ENCODE data around the gene FCN3. TPM values are rescaled to one million over a fixed set of nuclear protein-coding genes. Genes with fewer than 3 reads are reported as not detected.

FCN3 gene
- total and polyA plus RNA-seq, 9 of the 15 experiments (the other 6 are each of a cell fraction or from before 2014, with no cell fraction given) = 0.49 TPM; not detected in 8

GRCh38 chr1:27418326-27419185 lies 43.9 kb upstream of the FCN3 start:
- H3K4me1 ChIP-seq (replicated peaks in 1 of 2; ENCODE audit: control insufficient read depth in 2 of 2, insufficient read depth in 2 of 2, low read length in 2 of 2) = no peaks in the 10 kb centered on the region; a peak in 1 of 5 replicates
- no peaks in the 10 kb centered on the region for H3K27me3 ChIP-seq (ENCODE audit: control insufficient read depth in 2 of 2, insufficient read depth in 2 of 2, low read length in 2 of 2)
- ChIA-PET POLR2A (interaction anchor here (0.6 to 1.2 kb wide), 5 partner anchors 8 to 154 kb away, joined by 3 to 4 read pairs (median 3); no protein-coding TSS in a partner anchor), CTCF (ENCODE audit: low intra/inter-chr PET ratio) (interaction anchor here (0.7 kb wide), 1 partner anchor 137 kb away, joined by 7 read pairs; no protein-coding TSS in a partner anchor)
- 64% methylated on average over 14 of the region's 14 CpGs for WGBS (ENCODE audit: insufficient coverage, low coverage, missing lambda C conversion rate)
- no peaks in the 10 kb centered on the region for H3K9me1 ChIP-seq (ENCODE audit: control insufficient read depth, insufficient read depth, low read length)
- in situ Hi-C loops (cut with MboI) (no loop called here), intact Hi-C loops (cut with micrococcal nuclease) (loop anchor here (5.0 kb wide), 2 partner anchors 74 to 189 kb away; partner anchors contain the start of gene WASF2)
- H3K9ac ChIP-seq (ENCODE audit: insufficient read depth in 1 of 2, low read depth in 2 of 2, low read length in 2 of 2) = no peak overlapping the region
- H4K20me1 ChIP-seq (replicated peaks; ENCODE audit: control insufficient read depth, insufficient read depth, low read length) = no peaks in the 10 kb centered on the region
- peak in 1 of 4 experiments; percentile 50 for DNase-seq (ENCODE audit: extremely low read depth in 1 of 4, low spot score in 3 of 4)
- H3K4me2 ChIP-seq (ENCODE audit: insufficient read depth, low read length) = no peak overlapping the region
- peak overlapping the region; percentile 25; the same call in 2 of the 3 replicates for H3K27ac ChIP-seq (ENCODE audit: extremely low read depth, low read depth, low read length)
- peaks cover 76% of the 10 kb centered on the region for H3K36me3 ChIP-seq (ENCODE audit: control insufficient read depth, insufficient read depth, low read length)
- H3K9me3 ChIP-seq (replicated peaks; ENCODE audit: control insufficient read depth, insufficient read depth, low read depth, low read length) = no peaks in the 10 kb centered on the region
- peak; percentile 42; the same call in 1 of the 3 replicates for ATAC-seq
- H3K4me3 ChIP-seq = no peak overlapping the region
- no peak for FAIRE-seq
- no peak overlapping the region for H2AFZ ChIP-seq (ENCODE audit: low read depth, low read length)
- peaks cover 28% of the 10 kb centered on the region for H3K79me2 ChIP-seq (ENCODE audit: control insufficient read depth, insufficient read depth, low read length)
- BruUV-seq (replicated peaks) = no TSS peak
- TF ChIP-seq YY1 (IDR thresholded peaks at IDR 0.05; ENCODE audit: borderline replicate concordance in 1 of 3, control insufficient read depth in 1 of 3, extremely low read depth in 1 of 3, insufficient read depth in 3 of 3, insufficient read length in 1 of 3, insufficient replicate concordance in 2 of 3, low read depth in 1 of 3, low read length in 2 of 3) (peak in 2 of 3 experiments; percentile 81 to 87), C11orf30 (IDR thresholded peaks at IDR 0.05; ENCODE audit: low read depth) (0 out of 2 replicates have a peak, but pooled peaks have one; percentile 24), JUND (IDR thresholded peaks at IDR 0.05; ENCODE audit: borderline replicate concordance, low read depth, low read length) (0 out of 2 replicates have a peak, but pooled peaks have one; percentile 4), JUND (tag; IDR thresholded peaks at IDR 0.05; ENCODE audit: borderline replicate concordance, low read depth, low read length) (no peak; the same call in 2 of the 3 replicates), ZBTB11 (CRISPR knock-in tag; IDR thresholded peaks at IDR 0.05) (no peak), TFAP4 (CRISPR knock-in tag; IDR thresholded peaks at IDR 0.05; ENCODE audit: borderline replicate concordance) (0 out of 2 replicates have a peak, but pooled peaks have one; percentile 27), MAFK (IDR thresholded peaks at IDR 0.05; ENCODE audit: low read length) (peak; percentile 56), KAT8 (IDR thresholded peaks at IDR 0.05; ENCODE audit: low read depth) (peak; percentile 78), ZNF778 (CRISPR knock-in tag; IDR thresholded peaks at IDR 0.05) (no peak), KAT2B (IDR thresholded peaks at IDR 0.05; ENCODE audit: low read depth, low read length) (no peak), MAFF (IDR thresholded peaks at IDR 0.05; ENCODE audit: low read length) (peak; percentile 43; the same call in 1 of the 2 replicates), ZNF766 (CRISPR knock-in tag; conservative IDR thresholded peaks at IDR 0.05) (0 out of 2 replicates have a peak, but pooled peaks have one; percentile 14), ZNF232 (CRISPR knock-in tag; IDR thresholded peaks at IDR 0.05) (no peak)
